Middle frontal gyrus (tissue), 1 donor: ENCODE measurements around the gene EXOSC2.

Experiments
- DNase-seq: peaks from one replicate; pipeline ENCODE4 v3.0.0-alpha.2; 2015; ENCODE audit warnings: low spot score; ENCODE audit errors: extremely low spot score

EXOSC2 gene

DNA sequence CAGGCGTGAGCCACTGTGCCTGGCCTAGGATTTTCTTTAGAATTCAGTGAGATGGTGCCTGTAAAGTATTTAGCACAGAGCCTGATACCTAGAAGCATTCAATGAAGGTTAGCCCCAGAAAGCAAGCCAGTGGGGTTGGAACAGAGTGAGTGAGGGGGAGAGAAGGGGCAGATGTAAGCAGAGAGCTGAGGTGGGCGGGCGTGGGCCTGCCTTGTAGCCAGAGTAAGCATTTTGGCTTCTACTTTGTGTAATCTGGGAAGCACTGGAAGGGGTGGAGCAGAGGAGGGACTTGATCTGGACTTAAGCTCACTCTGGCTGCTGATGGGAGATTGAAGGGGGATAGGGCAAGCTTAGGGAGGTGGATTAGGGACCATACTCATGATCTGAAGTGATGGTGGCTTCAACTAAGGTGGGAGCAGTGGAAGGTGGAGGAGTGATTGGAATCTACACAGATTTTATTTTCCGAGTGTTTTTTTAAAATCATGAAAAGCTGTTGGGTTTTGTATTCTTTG lies 2.6 kb downstream of the EXOSC2 start:
- no peak for DNase-seq

- DNase-seq: no peak
Measured at GRCh38 chr9:130696996-130697395, 3.4 kb downstream of the EXOSC2 start.

GRCh38 chr9:130698514-130698913 lies 4.9 kb downstream of the EXOSC2 start:
- no peak for DNase-seq

- no peak for DNase-seq
Measured at GRCh38 chr9:130699047-130699446, 5.5 kb downstream of the EXOSC2 start.

DNA sequence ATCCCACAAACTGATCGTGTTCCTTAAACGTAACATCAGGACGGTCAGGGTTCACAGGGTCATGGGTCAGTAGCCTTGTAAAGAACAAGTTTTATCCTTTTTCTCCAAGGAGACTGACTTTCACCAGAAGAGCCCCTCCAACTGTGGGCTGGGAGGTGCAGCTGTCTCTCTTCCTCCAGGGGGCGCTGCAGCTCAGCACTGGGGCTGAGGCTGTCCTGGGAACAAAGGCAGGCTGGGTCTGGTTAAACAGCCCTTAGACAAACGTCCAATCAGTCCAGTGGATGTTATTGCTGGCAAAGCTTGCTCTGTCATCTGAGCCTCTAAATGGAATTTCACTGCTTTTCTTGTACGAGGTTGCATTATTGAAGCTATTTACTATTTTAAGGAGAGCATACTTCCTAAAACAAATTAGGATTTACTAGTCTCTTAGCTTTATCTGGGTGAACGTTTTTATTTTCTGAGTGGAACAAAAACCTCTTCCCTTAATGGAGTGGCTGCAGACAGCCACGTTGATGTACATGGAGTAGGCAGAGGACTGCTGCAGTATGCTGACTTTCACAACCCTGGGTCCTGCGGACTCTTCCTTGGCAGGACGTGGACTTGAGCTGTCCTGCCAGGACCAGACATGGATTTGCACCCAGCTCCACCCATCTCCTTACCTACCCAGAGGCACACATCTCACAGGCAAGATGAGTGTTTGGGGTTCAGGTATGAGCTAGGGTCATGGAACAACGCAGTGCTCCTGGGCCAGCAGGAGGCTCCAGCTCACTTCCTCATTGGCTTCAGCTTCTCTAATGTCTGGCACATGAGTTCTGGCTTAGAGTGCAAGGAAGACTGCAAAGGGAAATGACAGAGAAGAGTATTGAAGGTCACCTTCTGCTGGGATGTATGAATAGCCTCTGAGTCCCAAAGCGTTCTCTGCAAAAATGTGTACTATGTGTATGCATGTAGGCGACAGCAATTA lies 7.8 kb downstream of the EXOSC2 start:
- peak; percentile 50 for DNase-seq

- DNase-seq: no peak
Measured at GRCh38 chr9:130703501-130703900, 9.9 kb downstream of the EXOSC2 start.

- peak; percentile 51 for DNase-seq
Measured at GRCh38 chr9:130707225-130707976, 13.8 kb downstream of the EXOSC2 start.

- no peak for DNase-seq
Measured at GRCh38 chr9:130710822-130711352, 17.3 kb downstream of the EXOSC2 start.

DNA sequence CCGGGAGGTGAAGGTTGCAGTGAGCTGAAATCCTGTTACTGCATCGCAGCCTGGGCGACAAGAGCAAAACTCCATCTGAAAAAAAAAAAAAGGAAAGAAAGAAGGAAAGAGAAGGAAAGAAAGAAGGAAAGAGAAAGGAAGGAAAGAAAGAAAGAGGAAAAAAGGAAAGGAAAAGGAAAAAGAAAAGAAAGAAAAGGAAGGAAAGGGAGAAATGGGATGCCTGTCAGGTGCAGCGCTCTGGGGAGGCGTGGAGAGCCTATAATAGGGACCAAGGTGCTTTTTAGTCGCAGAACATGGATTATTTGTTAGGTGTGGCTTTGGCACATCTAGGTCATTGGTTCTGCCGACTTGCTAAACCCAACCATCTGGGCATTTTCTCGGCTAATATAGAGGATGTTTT lies 17.9 kb downstream of the EXOSC2 start:
- no peak for DNase-seq

- DNase-seq: peak; percentile 97
Measured at GRCh38 chr9:130712564-130713285, 19.1 kb downstream of the EXOSC2 start.

GRCh38 chr9:130713286-130713960 lies 19.8 kb downstream of the EXOSC2 start:
- DNase-seq: no peak

DNA sequence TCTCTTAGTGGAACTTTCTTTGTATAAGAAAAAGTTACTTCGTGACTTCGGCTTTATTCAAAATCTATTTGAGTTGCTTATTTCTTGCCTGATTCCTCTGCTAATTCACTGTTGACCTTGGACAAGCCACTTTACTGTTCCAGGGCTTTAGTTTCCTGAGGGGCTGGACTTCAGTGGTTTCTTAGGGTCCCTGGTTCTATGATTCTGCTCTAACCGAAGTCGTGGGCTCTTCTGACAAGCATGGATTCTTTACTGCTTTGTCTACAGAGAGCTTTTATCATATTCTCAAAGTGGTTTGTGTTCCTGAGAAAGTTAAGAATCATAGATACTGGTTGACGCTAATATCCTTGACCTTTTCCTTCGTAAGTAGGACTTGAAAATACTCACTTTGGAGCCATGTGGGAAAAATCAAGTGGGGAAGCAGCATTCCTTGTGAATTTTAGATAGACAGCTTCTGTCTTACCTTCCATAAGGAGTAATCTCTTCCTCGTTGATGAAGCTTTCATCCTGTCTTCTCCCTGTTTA lies 21.1 kb downstream of the EXOSC2 start:
- no peak for DNase-seq

DNA sequence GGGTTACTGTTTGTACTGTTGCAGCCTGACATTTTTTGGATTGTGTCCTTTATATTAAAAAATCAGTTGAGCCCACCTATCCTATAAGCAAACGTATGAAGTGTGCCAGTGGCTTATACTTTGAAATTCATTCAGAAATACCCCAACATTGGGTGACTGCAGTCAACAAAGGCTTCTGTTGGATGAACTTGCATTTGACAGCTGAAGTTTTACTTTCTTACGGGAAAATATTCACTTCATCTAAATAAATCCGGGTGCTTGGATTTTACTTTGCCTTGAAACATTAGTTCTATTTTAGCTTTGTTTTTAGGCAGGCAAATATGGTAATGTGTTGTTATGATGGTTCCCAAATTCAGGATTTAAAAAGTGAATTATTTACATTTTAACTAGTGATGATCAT lies 21.7 kb downstream of the EXOSC2 start:
- DNase-seq: no peak

DNA sequence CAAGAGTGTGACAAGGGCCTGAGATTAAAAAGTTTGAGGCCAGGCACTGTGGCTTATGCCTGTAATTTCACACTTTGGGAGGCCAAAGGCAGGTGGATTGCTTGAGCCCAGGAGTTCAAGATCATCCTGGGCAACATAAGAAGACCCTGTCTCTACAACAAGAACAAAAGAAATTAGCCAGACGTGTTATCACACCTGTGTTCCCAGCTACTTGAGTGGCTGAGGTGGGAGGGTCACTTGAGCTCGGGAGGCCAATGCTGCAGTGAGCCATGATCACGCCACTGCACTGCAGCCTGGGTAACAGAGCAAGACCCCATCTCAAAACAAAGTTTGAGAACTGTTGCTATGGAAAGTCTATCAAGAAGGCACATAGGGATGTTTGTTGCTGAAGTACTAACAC lies 25.0 kb downstream of the EXOSC2 start:
- no peak for DNase-seq

- no peak for DNase-seq
Measured at GRCh38 chr9:130720762-130721161, 27.2 kb downstream of the EXOSC2 start.

- no peak for DNase-seq
Measured at GRCh38 chr9:130728721-130729120, 35.1 kb downstream of the EXOSC2 start.

DNA sequence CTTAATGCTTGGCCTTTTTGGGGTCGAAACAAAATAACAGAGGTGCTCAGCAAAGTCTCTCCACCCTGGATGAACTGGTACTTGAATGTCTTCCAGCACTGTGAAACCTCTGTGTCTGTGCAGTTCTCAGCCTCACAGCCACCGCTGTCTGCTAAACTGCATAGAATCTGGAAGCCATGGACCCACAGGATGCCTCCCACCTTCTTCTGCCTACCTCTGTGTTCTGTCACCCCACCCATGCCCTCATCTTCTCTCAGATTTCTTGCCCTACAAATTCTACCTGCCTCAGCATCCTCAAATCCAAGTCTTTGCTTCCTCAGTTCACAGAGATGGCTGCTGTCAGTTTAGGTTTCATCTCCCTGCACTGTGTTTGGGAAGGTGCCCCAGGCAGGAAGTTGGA lies 35.6 kb downstream of the EXOSC2 start:
- DNase-seq: no peak

DNA sequence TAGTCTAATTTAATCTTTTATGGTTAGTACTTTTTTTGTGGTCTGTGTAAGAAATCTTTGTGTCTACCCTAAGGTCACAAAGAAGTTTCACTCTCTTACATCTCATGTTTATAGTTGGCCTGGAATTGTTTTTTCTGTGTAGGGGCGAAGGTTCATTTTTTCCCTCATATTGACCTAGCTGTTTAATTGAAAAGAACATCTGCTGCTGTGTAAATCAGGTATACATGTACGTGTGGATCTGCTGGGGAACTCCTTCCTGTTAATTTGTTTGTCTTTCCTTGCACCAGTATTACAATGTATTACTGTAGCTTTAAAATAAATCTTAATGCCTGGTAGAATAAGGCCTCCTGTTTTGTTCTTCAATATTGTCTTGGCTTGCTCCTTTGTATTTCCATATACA lies 37.8 kb downstream of the EXOSC2 start:
- DNase-seq: no peak

- DNase-seq: no peak
Measured at GRCh38 chr9:130732136-130732535, 38.6 kb downstream of the EXOSC2 start.

DNA sequence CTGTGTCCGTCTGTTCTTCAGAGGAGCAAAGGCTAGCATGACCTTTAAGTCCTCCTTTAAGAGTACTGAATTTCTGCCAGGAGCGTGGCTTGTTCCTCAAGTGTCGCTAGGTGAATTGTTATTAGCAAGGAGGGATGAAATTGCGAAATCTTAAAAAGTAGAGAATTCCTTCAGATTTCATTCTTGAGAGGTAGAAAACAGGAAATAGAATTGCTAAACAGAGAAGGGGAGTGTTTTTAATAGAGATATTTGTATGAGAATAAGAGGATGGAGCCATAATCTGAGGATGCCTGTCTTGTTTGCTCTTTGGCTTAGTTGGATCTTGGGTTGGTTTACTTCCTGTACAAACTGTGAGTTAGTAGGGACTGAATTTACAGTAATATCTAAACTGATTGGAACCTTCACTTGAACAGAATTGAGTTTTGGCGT lies 39.2 kb downstream of the EXOSC2 start:
- DNase-seq: no peak
